Measurements from ENCODE around the gene IGSF6. TPM values are rescaled to one million over a fixed set of nuclear protein-coding genes. Genes with fewer than 3 reads are reported as not detected.
"Not testable (repeated sequence)": the region's sequence is repeated elsewhere in the genome, so short reads cannot be mapped to it uniquely, and the experiment has no call there.

IGSF6 gene
- polyA plus RNA-seq, 1 donor = 3.1 TPM

DNA sequence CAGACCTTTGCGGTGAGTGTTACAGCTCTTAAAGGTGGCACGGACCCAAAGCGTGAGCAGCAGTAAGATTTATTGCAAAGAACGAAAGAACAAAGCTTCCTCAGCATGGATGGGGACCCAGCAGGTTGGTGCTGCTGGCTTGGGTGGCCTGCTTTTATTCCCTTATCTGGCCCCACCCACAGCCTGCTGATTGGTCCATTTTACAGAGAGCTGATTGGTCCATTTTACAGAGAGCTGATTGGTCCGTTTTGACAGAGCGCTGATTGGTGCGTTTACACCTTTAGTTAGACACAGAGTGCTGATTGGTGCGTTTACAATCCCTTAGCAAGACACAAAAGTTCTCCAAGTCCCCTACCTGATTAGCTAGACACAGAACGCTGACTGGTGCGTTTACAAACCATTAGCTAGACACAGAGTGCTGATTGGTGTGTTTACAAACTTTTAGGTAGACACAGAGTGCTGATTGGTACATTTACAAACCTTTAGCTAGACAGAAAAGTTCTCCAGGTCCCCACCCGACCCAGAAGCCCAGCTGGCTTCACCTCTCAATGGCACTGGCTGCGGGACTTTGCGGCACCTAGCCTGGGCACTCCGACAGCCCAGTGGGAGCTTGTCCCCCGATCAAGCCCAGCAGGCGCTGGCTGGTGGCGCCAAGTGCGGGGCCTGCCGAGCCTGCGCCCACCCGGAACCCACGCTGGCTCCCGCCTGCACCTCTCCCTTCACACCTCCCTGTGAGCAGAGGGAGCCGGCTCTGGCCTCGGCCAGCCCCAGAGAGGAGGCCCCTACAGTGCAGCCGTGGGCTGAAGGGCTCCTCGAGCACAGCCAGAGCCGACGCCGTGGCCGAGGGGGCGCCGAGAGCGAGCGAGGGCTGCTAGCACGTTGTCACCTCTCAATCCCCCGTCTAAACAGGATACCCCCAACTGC is 22.5 kb downstream of the IGSF6 start:
- DNase-seq (ENCODE audit: low read depth) = not testable (repeated sequence)

DNA sequence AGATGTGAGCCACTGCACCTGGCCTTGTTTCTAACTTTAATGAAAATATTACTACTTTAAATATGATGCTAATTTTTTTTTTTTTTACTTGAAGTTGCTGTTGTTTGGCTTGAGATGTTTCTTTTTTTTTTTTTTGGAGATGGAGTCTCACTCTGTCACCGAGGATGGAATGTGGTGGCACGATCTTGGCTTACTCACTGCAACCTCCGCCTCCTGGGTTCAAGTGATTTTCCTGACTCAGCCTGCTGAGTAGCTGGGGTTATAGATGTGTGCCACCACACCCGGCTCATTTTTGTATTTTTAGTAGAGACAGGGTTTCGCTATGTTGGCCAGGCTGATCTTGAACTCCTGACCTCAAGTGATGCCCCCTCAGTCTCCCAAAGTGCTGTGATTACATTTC is 23.6 kb downstream of the IGSF6 start:
- DNase-seq (ENCODE audit: low read depth) = no peak

DNA sequence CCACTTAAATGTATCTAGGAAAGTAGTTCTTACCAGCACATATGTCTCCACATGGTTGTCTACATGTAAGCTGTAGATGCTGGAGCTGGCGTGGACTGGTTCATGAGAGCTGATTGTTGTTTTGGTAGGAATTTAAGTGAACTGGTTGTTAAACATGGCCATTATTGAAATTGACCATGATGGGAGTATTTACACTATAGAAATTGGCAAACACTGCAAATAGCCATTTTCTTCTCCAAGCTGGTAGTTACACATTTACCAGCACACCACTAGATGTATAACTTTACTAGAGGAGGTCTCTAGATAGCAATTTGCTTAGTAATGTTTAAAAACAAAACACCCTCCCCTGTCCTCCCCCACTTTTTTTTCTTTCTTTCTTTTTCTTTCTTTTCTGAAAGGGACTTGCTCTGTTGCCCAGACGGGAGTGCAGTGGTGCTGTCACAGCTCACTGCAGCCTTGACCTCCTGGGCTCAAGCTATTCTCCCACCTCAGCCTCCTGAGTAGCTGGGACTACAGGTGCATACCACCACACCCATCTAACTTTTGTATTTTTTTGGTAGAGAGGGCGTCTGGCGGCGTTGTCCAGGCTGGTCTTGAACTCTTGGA is 24.2 kb downstream of the IGSF6 start:
- DNase-seq (ENCODE audit: low read depth) = no peak

DNA sequence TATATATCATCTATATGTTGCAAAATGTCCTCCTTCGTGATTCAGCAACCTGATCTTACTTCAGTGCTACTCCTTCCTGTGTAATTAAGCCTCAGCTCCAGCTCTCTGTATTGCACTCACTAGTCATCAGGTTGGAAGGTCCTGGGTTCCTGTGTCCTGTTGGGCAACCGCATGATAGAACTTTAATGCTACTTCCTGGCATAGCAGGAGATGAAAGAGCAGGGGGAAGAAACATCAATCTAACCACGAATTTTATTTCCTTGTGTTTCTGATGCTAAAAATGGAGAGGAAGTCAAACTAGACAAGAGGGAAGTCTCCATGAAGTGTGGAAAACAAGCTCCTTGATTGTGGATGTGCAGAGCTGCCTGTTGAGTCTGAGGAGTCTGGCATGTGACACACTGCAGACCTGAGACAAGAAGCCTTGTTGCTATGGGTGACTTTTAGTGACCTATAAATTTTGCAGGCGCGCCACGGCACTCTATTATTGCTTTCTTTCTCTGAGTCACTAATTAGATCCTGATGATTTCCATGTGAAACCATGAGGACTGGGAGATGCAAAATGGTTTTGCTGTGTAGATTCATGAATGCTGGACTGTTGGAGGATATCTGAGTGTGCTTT is 25.6 kb downstream of the IGSF6 start:
- no peak for DNase-seq (ENCODE audit: low read depth)

DNA sequence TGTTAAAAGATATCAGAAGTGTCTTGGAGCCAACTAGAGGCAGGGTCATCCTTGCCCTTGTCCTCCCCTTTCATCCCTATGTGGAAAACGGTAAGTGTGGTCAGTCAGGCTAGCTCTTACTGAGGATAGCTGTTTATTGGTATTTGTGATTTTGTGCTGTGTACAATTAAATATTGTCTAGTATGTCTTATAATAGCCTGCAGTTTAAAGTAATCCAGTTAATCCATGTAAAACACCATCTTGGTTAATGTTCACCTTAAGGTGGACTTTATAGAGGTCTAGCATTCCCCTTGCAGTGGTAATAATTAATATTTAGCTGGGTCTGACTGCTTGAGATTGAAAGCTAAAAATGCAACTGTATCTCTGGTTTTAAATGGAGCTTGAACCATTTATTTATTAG is 27.4 kb downstream of the IGSF6 start:
- no peak for DNase-seq (ENCODE audit: low read depth)

DNA sequence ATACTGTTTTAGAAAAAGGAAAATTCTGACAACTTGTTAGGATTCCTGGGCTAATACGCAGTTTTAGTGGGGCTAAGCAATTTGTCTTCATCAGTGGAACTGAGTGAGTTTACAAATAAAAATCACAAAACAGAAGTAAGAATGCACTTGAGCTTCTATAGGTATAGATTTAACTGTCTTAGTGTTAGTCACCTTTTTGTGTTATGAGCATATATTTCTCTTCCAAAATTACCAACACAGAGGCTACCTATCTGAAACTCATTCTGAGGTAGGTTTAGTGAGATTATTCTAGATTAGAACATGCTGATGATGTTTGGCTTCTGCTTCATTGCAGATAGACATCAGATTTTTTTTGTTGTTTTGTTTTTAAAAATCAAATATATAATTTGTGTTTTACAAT is 29.9 kb downstream of the IGSF6 start:
- DNase-seq (ENCODE audit: low read depth) = no peak

DNA sequence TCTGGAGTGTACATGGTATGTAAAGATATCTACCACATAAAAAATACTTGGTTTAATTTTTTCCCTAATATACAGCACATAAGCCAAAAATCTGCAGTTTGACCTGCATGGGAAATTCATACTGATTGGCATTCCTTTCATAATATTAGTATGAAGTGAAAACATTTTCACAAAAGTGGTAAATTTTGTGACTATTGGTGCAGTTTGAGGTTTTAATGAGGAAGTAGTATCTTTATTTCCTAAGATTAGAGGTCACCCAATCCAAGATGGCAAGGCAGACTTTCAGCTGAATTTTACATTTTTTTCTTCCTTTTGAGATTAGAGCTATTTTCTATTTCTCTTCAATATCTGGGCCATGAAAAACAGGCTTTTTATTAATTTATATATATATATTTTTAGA is 31.8 kb downstream of the IGSF6 start:
- DNase-seq (ENCODE audit: low read depth) = no peak

DNA sequence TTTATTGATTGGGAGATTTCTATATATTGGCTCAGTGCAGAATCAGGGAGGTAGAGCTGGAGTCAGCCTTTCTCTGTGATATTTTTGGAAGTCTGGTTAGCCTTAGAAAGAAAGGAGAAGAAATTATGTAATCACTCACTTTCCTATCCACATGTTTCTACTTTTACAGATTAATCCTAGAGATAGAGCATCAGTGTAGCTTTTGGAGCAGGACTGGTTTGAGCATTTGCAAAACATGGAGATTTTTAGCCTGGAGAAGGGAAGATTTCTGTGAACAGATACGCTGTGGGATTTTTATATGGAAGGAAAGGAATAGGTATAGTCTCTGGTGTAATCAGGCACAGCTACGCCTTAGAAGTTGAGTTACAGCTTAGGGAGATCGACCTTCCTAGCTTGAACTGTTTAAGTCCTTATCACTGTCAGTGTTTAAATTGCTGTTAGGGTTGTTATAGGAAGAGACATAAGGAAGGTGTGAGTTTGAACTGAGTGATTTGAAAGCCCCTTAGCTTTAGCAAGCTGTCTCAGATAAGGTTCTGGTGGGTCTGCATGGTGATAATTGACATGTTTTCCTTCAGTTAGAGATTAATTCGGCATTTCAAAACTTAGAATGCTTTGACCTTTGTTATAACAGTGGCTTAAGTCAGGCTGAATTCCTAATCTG is 32.5 kb downstream of the IGSF6 start:
- no peak for DNase-seq (ENCODE audit: low read depth)

DNA sequence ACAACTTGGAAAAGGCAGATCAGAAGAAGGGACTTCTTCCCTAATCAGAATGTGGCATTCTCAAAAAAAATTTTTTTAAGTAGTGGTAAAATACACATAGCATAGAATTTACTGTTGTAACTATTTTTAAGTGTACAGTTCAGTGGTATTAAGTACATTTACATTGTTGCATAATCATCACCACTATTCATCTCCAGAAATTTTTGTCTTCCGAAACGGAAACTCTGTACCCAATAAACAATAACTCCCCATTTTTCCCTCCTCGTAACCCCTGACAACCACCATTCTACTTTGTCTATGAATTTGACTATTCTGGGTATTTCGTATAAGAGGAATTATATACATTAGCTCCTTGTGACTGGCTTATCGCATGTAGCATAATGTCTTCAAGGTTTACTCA is 34.1 kb downstream of the IGSF6 start:
- no peak for DNase-seq (ENCODE audit: low read depth)

DNA sequence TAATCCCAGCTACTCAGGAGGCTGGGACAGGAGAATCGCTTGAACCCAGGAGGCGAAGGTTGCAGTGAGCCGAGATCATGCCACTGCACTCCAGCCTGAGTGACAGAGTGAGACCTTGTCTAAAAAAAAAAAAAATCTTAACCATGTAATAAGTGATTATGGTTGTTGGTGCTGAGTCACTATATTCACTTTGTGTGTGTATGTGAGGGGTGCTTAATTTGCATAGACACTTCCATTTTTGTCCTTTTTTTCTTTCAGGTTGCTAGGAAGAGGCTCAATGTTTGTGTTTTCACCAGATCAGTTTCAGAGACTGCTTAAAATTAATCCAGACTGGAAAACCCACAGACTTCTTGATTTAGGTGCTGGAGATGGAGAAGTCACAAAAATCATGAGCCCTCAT is 34.8 kb downstream of the IGSF6 start:
- no peak for DNase-seq (ENCODE audit: low read depth)

DNA sequence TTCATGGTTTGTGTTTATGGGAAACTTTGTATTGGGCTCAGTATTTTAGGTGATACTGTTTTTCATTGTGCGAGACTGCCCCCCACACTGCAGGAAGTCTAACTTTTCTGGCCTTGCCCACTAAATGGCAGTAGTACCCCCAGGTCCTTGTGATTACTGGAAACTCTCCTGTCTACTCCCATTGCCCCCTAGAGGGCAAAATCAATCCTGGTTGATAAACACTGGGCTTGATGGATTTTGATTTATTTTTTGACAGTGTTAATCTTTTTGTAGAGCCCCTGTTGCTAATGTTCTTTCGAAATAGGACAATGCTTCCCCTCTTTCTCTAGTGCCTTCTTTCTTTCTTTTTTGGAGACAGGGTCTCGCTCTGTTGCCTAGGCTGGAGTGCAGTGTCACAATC is 37.5 kb downstream of the IGSF6 start:
- DNase-seq (ENCODE audit: low read depth) = no peak

DNA sequence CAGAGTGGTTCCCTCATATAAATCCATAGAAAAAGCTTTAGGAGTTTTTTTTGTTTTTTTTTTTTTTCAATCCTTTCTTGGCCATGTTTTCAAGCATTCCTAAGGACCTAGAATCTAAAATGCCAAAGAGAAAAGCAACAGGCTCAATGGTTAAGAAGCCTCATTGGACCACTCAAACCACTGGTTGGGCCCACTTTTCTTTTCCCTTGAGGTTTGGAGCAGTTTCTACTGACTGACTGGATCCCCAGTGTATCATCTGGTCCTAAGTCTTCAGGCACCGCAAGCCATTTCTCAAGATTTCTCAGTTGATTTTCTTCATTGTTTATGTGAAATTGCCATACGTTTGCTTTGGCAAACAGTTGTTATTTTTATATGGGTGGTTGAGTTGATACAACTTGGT is 38.6 kb downstream of the IGSF6 start:
- no peak for DNase-seq (ENCODE audit: low read depth)

DNA sequence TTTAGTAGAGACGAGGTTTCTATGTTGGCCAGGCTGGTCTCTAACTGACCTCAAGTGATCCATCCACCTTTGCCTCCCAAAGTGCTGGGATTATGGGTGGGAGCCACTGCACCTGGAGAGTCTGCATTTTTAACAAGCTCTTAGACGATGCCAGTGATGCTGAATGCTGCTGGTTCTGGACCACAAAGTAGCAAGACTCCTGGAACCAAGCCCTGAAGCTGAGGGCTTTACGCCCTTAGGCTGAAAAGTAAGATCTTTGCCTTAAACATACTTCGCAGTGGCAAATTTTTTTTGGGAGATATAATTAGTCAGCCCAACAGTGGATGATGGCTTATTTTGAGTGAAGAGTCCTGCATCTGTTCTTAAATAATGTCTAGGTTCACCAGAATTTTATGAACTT is 39.0 kb downstream of the IGSF6 start:
- DNase-seq (ENCODE audit: low read depth) = no peak

DNA sequence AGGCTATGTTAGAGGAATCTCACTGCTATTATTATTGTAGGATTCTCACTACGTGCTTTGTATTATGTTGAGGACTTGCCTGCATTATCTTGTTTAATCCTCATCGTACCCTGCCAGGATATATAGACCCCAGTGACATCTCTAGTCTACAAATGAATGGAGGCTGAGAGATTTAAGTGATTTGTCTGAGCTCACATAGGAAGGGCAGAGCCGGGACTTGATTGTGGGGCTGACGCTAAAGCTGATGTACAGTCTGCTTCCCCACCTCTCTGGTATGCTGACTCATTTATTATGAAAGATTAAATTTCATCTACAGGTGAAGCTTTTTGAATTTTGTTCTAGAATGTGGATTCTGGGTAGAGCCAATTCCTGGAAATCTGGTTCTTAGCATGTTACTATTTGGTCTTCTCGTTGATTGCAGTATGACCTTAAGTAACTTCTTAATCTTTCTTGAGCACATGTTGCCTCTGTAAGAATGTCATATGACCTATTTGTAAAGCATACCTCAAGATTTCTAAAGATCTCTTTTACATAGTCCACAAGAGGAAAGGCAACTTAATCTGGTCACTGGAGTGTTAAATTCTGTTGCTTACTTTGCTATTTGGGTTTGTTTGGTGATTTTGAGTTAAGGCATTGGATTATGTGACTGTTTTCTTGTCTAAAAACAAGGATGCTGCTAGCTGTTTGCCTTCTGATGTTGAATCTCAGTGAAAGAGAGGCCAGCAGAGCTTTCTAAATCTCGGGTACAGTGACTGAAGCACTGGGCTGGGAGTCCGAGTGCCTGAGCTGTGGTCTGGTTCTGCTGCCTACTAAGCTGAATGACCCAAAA is 40.6 kb downstream of the IGSF6 start:
- no peak for DNase-seq (ENCODE audit: low read depth)

DNA sequence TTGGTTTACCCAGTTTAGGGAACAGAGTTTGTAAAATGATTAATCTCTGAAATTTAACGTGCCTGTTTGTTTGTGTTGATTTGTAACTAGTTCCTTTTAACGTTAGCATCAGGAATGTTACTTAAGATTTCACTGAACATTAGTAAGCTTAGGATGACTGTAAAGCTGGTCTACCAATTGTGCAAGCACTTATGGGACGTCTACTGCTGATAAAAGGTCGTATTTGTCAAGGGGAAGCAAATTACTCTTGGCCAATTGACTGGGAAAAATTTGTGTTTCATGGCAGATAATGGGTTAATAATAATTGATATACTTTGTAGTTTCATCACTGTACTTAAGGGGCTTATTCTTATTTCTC is 41.2 kb downstream of the IGSF6 start:
- no peak for DNase-seq (ENCODE audit: low read depth)

DNA sequence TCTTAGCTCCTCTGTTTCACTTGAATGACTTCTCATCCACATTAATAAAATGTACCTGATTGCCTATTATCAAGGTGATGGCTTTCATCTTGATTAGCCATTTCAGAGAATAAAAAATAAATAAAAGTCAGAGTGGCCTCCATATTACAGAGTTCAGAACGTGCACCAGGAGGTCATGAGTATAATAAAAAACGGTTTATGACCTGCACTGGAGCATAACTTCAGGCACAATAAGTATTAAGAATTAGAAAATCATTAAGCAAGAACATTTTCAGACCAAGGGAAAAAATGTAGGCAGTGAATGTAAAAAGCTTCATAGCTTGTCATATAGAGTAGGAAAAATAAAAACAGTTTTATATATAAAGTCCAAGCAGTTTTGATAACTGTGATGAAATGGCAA is 41.6 kb downstream of the IGSF6 start:
- DNase-seq (ENCODE audit: low read depth) = no peak

DNA sequence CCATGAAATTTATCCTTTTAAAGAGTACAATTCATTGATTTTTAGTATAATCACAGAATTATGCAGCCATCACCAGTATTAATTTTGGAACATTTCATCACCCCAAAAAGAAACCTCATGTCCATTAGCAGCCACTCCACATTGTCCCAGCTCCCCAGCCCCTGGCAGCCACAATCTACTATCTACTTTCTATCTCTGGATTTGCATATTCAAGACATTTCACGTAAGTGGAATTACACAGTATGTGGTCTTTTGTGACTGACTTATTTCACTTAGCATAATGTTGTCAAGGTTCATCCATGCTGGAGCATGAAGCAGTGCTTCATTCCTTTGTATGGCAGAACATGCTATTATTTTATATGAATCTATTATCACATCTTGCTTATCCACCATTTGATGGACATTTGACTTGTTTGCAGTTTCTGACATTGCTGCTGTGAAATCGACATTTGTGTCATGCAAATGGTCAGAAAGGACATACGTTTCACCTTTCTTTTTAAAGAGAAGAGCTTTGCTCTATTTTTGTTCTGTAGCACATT is 42.3 kb downstream of the IGSF6 start:
- no peak for DNase-seq (ENCODE audit: low read depth)

DNA sequence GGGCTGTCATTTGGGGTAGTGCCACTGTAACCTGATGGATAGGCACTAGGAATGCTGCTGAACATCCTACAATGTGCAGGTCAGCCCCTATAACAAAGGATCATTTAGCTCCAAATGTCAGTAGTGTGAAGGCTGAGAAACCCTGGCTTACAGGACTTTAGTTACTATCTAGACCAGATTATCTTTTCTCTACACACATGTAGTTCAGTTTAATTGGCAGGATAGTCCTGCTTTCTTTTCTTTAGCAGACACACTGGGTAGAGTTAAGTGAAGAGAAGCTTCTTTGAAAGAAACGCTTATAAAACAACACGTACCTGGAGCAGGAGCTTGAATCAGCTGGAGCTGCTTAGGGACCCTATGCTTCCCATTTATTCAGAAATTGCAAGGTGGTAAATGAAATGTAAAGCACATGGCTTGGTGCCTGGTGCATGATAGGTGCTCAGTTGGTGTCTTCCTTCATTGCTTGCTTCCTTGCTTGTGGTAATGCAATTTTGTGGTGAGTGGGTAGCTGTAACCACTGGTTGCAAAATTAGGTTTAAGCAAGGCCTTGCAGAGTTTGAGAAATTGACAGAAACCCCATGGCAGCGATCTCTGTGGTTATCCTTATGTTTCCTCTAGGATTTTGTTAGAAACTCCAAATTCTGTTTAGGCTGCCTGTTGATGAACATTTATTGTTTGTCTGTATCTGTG is 43.6 kb downstream of the IGSF6 start:
- DNase-seq (ENCODE audit: low read depth) = no peak

DNA sequence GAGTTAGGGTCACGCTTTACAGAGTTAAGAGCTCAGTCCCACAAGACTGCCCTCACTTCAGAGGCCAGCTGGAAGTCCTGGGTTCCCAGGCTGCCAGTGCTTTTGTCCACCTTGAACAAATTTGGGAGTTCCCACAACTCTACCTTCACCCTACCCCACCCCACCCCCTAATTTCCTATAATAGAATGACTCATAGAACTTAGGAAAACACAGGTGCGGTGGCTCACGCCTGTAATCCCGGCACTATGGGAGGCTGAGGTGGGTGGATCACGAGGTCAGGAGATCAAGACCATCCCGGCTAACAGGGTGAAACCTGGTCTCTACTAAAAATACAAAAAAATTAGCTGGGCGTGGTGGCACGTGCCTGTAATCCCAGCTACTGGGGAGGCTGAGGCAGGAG is 46.6 kb downstream of the IGSF6 start:
- DNase-seq (ENCODE audit: low read depth) = not testable (repeated sequence)

DNA sequence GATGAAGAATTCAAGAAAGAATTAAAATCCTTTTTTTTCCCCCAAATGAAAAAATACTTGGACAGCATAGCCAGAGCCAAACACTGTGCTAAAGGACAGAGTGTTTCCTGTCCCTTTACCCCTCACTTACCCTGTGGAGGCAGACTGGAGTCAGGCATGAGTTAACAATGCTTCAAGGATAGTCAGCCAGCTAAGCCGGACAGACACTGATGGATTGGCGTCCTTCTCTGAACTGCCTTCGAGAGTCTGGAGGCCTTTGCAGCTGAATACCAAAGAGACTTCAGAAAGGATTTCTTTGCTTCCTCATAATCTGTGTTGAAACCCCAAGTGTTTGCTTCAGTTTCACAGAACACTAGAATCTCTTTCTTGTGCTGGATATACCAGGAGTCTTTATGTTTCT is 48.5 kb downstream of the IGSF6 start:
- no peak for DNase-seq (ENCODE audit: low read depth)

DNA sequence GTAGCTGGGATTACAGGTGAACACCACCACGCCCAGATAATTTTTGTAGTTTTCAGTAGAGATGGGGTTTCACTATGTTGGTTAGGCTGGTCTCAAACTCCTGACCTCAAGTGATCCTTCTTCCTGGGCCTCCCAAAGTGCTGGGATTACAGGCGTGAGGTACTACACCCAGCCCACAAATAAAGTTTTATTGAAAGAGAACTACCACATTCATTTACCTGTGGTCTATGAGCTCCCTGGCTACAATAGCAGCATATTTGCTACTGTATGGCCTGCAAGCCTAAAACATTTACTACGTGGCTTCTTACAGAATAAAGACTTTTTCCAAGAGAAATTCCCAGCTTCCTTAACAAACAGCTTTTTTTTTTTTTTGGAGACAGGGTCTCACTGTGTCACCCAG is 49.6 kb downstream of the IGSF6 start:
- DNase-seq (ENCODE audit: low read depth) = no peak
